ENCODE measurements around the gene IL31RA.

The IL31RA gene

DNA sequence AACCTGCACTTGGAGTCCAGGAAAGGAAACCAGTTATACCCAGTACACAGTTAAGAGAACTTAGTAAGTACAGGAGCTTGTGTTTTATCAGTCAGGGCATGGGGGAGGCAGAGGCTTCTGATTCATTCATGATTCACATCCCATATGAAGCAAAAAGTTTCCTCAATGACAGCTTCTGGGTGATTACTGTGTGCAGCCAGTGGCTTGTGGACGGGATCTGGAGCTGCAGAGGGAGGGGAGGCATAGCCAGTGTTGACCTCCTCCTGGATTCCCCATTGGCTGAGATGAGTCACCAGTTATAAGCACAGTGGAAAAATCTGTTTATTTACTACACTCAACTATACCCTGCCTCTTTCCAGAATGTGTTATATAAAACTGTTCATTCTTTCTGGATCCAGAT is 17.7 kb downstream of the IL31RA start:
- Histone ChIP-seq H3K23ac (ENCODE audit: low read length) (no peak overlapping the region), H2BK15ac (replicated peaks; ENCODE audit: low read depth) (no peak overlapping the region), H4K8ac (ENCODE audit: low read depth, low read length) (no peak overlapping the region), H3K79me2 (ENCODE audit: control insufficient read depth, insufficient read depth, low read length) (no peaks in the 10 kb centered on the region), H4K5ac (ENCODE audit: low read length) (no peak overlapping the region), H3K36me3 (ENCODE audit: control insufficient read depth, insufficient read depth, low read length) (no peaks in the 10 kb centered on the region), H3K4me2 (ENCODE audit: low read length) (no peak overlapping the region), H2BK5ac (ENCODE audit: low read length) (no peak overlapping the region), H3K79me1 (ENCODE audit: low read length) (no peaks in the 10 kb centered on the region), H2AK5ac (ENCODE audit: low read length) (no peak overlapping the region), H2BK120ac (ENCODE audit: low read depth, low read length) (no peak overlapping the region), H3K18ac (ENCODE audit: low read length) (no peak overlapping the region), H3K56ac (ENCODE audit: low read length) (no peak overlapping the region), H3K4me3 (ENCODE audit: low read length) (no peak overlapping the region), H3K27me3 (ENCODE audit: insufficient read depth, low read length, poor library complexity) (no peaks in the 10 kb centered on the region), H3K27ac (ENCODE audit: low read depth, low read length) (no peak overlapping the region), H3K4ac (ENCODE audit: low read depth, low read length) (no peak overlapping the region), H3K4me1 (ENCODE audit: control insufficient read depth, low read depth, low read length) (no peaks in the 10 kb centered on the region), H3K9ac (ENCODE audit: low read length) (no peak overlapping the region)
- WGBS (ENCODE audit: extremely low coverage, insufficient coverage, low lambda C conversion rate): no CpG with 5 or more reads among the region's 1 CpG
- no peak for DNase-seq

GRCh38 chr5:55869847-55870246 is 18.7 kb downstream of the IL31RA start:
- Histone ChIP-seq H3K18ac (ENCODE audit: low read length) (no peak overlapping the region), H3K4me3 (ENCODE audit: low read length) (no peak overlapping the region), H4K8ac (ENCODE audit: low read depth, low read length) (no peak overlapping the region), H3K27me3 (ENCODE audit: insufficient read depth, low read length, poor library complexity) (no peaks in the 10 kb centered on the region), H3K4ac (ENCODE audit: low read depth, low read length) (no peak overlapping the region), H2BK120ac (ENCODE audit: low read depth, low read length) (no peak overlapping the region), H3K27ac (ENCODE audit: low read depth, low read length) (no peak overlapping the region), H3K79me1 (ENCODE audit: low read length) (no peaks in the 10 kb centered on the region), H3K79me2 (ENCODE audit: control insufficient read depth, insufficient read depth, low read length) (no peaks in the 10 kb centered on the region), H2AK5ac (ENCODE audit: low read length) (no peak overlapping the region), H3K36me3 (ENCODE audit: control insufficient read depth, insufficient read depth, low read length) (no peaks in the 10 kb centered on the region), H3K56ac (ENCODE audit: low read length) (no peak overlapping the region), H3K23ac (ENCODE audit: low read length) (no peak overlapping the region), H2BK5ac (ENCODE audit: low read length) (no peak overlapping the region), H4K5ac (ENCODE audit: low read length) (no peak overlapping the region), H3K4me1 (ENCODE audit: control insufficient read depth, low read depth, low read length) (no peaks in the 10 kb centered on the region), H3K4me2 (ENCODE audit: low read length) (no peak overlapping the region), H3K9ac (ENCODE audit: low read length) (no peak overlapping the region), H2BK15ac (replicated peaks; ENCODE audit: low read depth) (no peak overlapping the region)
- no peak for DNase-seq
- no CpG with 5 or more reads among the region's 4 CpGs for WGBS (ENCODE audit: extremely low coverage, insufficient coverage, low lambda C conversion rate)

GRCh38 chr5:55873234-55873633 is 22.1 kb downstream of the IL31RA start:
- no peak for DNase-seq
- H3K79me2 ChIP-seq (ENCODE audit: control insufficient read depth, insufficient read depth, low read length): no peaks in the 10 kb centered on the region
- no peaks in the 10 kb centered on the region for H3K4me1 ChIP-seq (ENCODE audit: control insufficient read depth, low read depth, low read length)
- H3K4me2 ChIP-seq (ENCODE audit: low read length): no peak overlapping the region
- no peak overlapping the region for H4K8ac ChIP-seq (ENCODE audit: low read depth, low read length)
- H2AK5ac ChIP-seq (ENCODE audit: low read length): no peak overlapping the region
- H3K18ac ChIP-seq (ENCODE audit: low read length): no peak overlapping the region
- no peak overlapping the region for H4K5ac ChIP-seq (ENCODE audit: low read length)
- H3K4ac ChIP-seq (ENCODE audit: low read depth, low read length): no peak overlapping the region
- no peak overlapping the region for H3K4me3 ChIP-seq (ENCODE audit: low read length)
- no peak overlapping the region for H2BK5ac ChIP-seq (ENCODE audit: low read length)
- no peak overlapping the region for H3K56ac ChIP-seq (ENCODE audit: low read length)
- no peaks in the 10 kb centered on the region for H3K36me3 ChIP-seq (ENCODE audit: control insufficient read depth, insufficient read depth, low read length)
- no peak overlapping the region for H2BK120ac ChIP-seq (ENCODE audit: low read depth, low read length)
- H2BK15ac ChIP-seq (replicated peaks; ENCODE audit: low read depth): no peak overlapping the region
- H3K23ac ChIP-seq (ENCODE audit: low read length): no peak overlapping the region
- H3K27me3 ChIP-seq (ENCODE audit: insufficient read depth, low read length, poor library complexity): no peaks in the 10 kb centered on the region
- H3K9ac ChIP-seq (ENCODE audit: low read length): no peak overlapping the region
- no peak overlapping the region for H3K27ac ChIP-seq (ENCODE audit: low read depth, low read length)
- H3K79me1 ChIP-seq (ENCODE audit: low read length): no peaks in the 10 kb centered on the region

GRCh38 chr5:55877655-55878054 is 26.5 kb downstream of the IL31RA start:
- no peak overlapping the region for H2AK5ac ChIP-seq (ENCODE audit: low read length)
- H3K9ac ChIP-seq (ENCODE audit: low read length): no peak overlapping the region
- H3K18ac ChIP-seq (ENCODE audit: low read length): no peak overlapping the region
- no peak overlapping the region for H4K5ac ChIP-seq (ENCODE audit: low read length)
- H3K56ac ChIP-seq (ENCODE audit: low read length): no peak overlapping the region
- H3K4me2 ChIP-seq (ENCODE audit: low read length): no peak overlapping the region
- no peaks in the 10 kb centered on the region for H3K4me1 ChIP-seq (ENCODE audit: control insufficient read depth, low read depth, low read length)
- H4K8ac ChIP-seq (ENCODE audit: low read depth, low read length): no peak overlapping the region
- no peak for DNase-seq
- H3K79me1 ChIP-seq (ENCODE audit: low read length): no peaks in the 10 kb centered on the region
- H3K27ac ChIP-seq (ENCODE audit: low read depth, low read length): no peak overlapping the region
- H3K4ac ChIP-seq (ENCODE audit: low read depth, low read length): no peak overlapping the region
- no peaks in the 10 kb centered on the region for H3K36me3 ChIP-seq (ENCODE audit: control insufficient read depth, insufficient read depth, low read length)
- no peaks in the 10 kb centered on the region for H3K79me2 ChIP-seq (ENCODE audit: control insufficient read depth, insufficient read depth, low read length)
- no peaks in the 10 kb centered on the region for H3K27me3 ChIP-seq (ENCODE audit: insufficient read depth, low read length, poor library complexity)
- H2BK15ac ChIP-seq (replicated peaks; ENCODE audit: low read depth): no peak overlapping the region
- H2BK120ac ChIP-seq (ENCODE audit: low read depth, low read length): no peak overlapping the region
- H2BK5ac ChIP-seq (ENCODE audit: low read length): no peak overlapping the region
- H3K23ac ChIP-seq (ENCODE audit: low read length): no peak overlapping the region
- H3K4me3 ChIP-seq (ENCODE audit: low read length): no peak overlapping the region

DNA sequence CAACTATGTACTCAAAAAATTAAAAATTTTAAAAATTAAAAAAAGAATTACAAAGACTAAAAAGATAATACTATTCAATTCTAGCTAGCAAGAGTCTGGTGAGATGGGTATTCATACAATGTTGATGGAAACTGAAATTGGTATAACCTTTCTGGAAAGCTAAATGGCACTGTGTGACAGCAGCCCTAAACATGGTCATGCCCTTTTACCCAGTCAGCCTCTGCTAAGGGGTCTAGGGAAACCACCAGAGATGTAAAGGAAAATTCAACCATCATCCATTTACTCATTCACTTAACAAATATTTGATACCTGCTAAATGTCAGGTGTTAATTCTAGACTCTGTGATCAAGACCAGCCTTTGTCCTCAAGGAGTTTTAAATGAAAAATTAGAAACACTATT is 29.3 kb downstream of the IL31RA start:
- DNase-seq: no peak
- no peak overlapping the region for H2BK15ac ChIP-seq (replicated peaks; ENCODE audit: low read depth)
- no peak overlapping the region for H4K8ac ChIP-seq (ENCODE audit: low read depth, low read length)
- H3K4me3 ChIP-seq (ENCODE audit: low read length): no peak overlapping the region
- H3K56ac ChIP-seq (ENCODE audit: low read length): no peak overlapping the region
- H3K79me2 ChIP-seq (ENCODE audit: control insufficient read depth, insufficient read depth, low read length): no peaks in the 10 kb centered on the region
- no peaks in the 10 kb centered on the region for H3K79me1 ChIP-seq (ENCODE audit: low read length)
- no peak overlapping the region for H3K4me2 ChIP-seq (ENCODE audit: low read length)
- H3K4me1 ChIP-seq (ENCODE audit: control insufficient read depth, low read depth, low read length): no peaks in the 10 kb centered on the region
- H3K23ac ChIP-seq (ENCODE audit: low read length): no peak overlapping the region
- H3K18ac ChIP-seq (ENCODE audit: low read length): no peak overlapping the region
- H2BK120ac ChIP-seq (ENCODE audit: low read depth, low read length): no peak overlapping the region
- H3K4ac ChIP-seq (ENCODE audit: low read depth, low read length): no peak overlapping the region
- H3K27ac ChIP-seq (ENCODE audit: low read depth, low read length): no peak overlapping the region
- H3K27me3 ChIP-seq (ENCODE audit: insufficient read depth, low read length, poor library complexity): no peaks in the 10 kb centered on the region
- no peak overlapping the region for H2BK5ac ChIP-seq (ENCODE audit: low read length)
- H3K36me3 ChIP-seq (ENCODE audit: control insufficient read depth, insufficient read depth, low read length): no peaks in the 10 kb centered on the region
- no peak overlapping the region for H3K9ac ChIP-seq (ENCODE audit: low read length)
- no peak overlapping the region for H2AK5ac ChIP-seq (ENCODE audit: low read length)
- H4K5ac ChIP-seq (ENCODE audit: low read length): no peak overlapping the region

- Histone ChIP-seq H2AK5ac (ENCODE audit: low read length) (no peak overlapping the region), H3K79me2 (ENCODE audit: control insufficient read depth, insufficient read depth, low read length) (no peaks in the 10 kb centered on the region), H3K18ac (ENCODE audit: low read length) (no peak overlapping the region), H4K8ac (ENCODE audit: low read depth, low read length) (no peak overlapping the region), H2BK5ac (ENCODE audit: low read length) (no peak overlapping the region), H2BK120ac (ENCODE audit: low read depth, low read length) (no peak overlapping the region), H3K23ac (ENCODE audit: low read length) (no peak overlapping the region), H3K56ac (ENCODE audit: low read length) (no peak overlapping the region), H4K5ac (ENCODE audit: low read length) (no peak overlapping the region), H3K4me2 (ENCODE audit: low read length) (no peak overlapping the region), H3K4me1 (ENCODE audit: control insufficient read depth, low read depth, low read length) (no peaks in the 10 kb centered on the region), H3K27me3 (ENCODE audit: insufficient read depth, low read length, poor library complexity) (no peaks in the 10 kb centered on the region), H3K36me3 (ENCODE audit: control insufficient read depth, insufficient read depth, low read length) (no peaks in the 10 kb centered on the region), H3K4ac (ENCODE audit: low read depth, low read length) (no peak overlapping the region), H3K4me3 (ENCODE audit: low read length) (no peak overlapping the region), H3K9ac (ENCODE audit: low read length) (no peak overlapping the region), H2BK15ac (replicated peaks; ENCODE audit: low read depth) (no peak overlapping the region), H3K79me1 (ENCODE audit: low read length) (no peaks in the 10 kb centered on the region), H3K27ac (ENCODE audit: low read depth, low read length) (no peak overlapping the region)
- no peak for DNase-seq
- no CpG with 5 or more reads among the region's 9 CpGs for WGBS (ENCODE audit: extremely low coverage, insufficient coverage, low lambda C conversion rate)
Measured at GRCh38 chr5:55885359-55885758, 34.2 kb downstream of the IL31RA start.

Measured in mesendoderm (in vitro differentiated cells).